Neural cell (in vitro differentiated cells): ENCODE measurements around the gene NPAS3.

Source experiments
- EZH2 ChIP-seq: fragments of 200-600, 300-800 bp; shearing (Covaris generic), sonication (generic); IDR thresholded peaks from 2 replicates; pipeline ENCODE4 v1.6.1; 2014; ENCODE audit warnings: antibody characterized with exemption, low read length, borderline replicate concordance, mild to moderate bottlenecking; ENCODE audit not compliant: insufficient read depth, poor library complexity, severe bottlenecking
- TF ChIP-seq, protein P1 (sequence below): IDR thresholded peaks from 2 replicates; pipeline ENCODE4 v1.6.1; 2012; ENCODE audit warnings: borderline replicate concordance
- TF ChIP-seq, protein P2 (sequence below): fragments of 450-650 bp; IDR thresholded peaks from 2 replicates; pipeline ENCODE4 v1.5.1; 2014; ENCODE audit warnings: antibody characterized with exemption, mild to moderate bottlenecking, moderate library complexity; ENCODE audit not compliant: poor library complexity, severe bottlenecking

DNA sequence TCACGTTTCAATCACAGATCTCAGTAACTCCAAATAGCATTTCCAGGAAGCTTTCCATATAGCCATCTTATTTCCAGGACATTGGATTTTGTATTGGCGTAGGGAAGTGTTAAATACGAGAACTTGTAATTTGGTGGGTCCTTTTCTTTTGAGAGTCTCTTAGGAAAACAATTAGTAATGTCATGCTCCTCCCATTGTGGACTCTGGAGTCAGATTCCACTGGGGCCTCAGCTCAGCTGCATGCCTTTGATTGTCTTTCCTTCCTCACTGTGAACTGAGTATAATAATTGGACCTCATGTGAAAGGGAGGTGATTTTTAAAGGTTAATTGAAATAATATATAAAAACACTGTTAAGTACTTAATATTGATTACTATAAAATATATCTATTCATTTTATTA, 462.6 kb downstream of the NPAS3 start:
- TF ChIP-seq, protein P1, sequence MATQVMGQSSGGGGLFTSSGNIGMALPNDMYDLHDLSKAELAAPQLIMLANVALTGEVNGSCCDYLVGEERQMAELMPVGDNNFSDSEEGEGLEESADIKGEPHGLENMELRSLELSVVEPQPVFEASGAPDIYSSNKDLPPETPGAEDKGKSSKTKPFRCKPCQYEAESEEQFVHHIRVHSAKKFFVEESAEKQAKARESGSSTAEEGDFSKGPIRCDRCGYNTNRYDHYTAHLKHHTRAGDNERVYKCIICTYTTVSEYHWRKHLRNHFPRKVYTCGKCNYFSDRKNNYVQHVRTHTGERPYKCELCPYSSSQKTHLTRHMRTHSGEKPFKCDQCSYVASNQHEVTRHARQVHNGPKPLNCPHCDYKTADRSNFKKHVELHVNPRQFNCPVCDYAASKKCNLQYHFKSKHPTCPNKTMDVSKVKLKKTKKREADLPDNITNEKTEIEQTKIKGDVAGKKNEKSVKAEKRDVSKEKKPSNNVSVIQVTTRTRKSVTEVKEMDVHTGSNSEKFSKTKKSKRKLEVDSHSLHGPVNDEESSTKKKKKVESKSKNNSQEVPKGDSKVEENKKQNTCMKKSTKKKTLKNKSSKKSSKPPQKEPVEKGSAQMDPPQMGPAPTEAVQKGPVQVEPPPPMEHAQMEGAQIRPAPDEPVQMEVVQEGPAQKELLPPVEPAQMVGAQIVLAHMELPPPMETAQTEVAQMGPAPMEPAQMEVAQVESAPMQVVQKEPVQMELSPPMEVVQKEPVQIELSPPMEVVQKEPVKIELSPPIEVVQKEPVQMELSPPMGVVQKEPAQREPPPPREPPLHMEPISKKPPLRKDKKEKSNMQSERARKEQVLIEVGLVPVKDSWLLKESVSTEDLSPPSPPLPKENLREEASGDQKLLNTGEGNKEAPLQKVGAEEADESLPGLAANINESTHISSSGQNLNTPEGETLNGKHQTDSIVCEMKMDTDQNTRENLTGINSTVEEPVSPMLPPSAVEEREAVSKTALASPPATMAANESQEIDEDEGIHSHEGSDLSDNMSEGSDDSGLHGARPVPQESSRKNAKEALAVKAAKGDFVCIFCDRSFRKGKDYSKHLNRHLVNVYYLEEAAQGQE = no peak
- no peak for TF ChIP-seq EZH2
- TF ChIP-seq, protein P2, sequence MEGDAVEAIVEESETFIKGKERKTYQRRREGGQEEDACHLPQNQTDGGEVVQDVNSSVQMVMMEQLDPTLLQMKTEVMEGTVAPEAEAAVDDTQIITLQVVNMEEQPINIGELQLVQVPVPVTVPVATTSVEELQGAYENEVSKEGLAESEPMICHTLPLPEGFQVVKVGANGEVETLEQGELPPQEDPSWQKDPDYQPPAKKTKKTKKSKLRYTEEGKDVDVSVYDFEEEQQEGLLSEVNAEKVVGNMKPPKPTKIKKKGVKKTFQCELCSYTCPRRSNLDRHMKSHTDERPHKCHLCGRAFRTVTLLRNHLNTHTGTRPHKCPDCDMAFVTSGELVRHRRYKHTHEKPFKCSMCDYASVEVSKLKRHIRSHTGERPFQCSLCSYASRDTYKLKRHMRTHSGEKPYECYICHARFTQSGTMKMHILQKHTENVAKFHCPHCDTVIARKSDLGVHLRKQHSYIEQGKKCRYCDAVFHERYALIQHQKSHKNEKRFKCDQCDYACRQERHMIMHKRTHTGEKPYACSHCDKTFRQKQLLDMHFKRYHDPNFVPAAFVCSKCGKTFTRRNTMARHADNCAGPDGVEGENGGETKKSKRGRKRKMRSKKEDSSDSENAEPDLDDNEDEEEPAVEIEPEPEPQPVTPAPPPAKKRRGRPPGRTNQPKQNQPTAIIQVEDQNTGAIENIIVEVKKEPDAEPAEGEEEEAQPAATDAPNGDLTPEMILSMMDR = no peak
